Kidney capillary endothelial cell (primary cell): ENCODE results near the gene FXYD5.

ENCODE experiments used
- DNase-seq: peaks from one replicate; pipeline ENCODE4 v3.0.0-alpha.2; 2018; ENCODE audit warnings: low spot score

The FXYD5 gene

GRCh38 chr19:35214766-35215422 lies 60.4 kb downstream of the FXYD5 start:
- DNase-seq: no peak

- no peak for DNase-seq
Observed at GRCh38 chr19:35216016-35216832, 61.7 kb downstream of the FXYD5 start.

- no peak for DNase-seq
Observed at GRCh38 chr19:35216833-35217648, 62.5 kb downstream of the FXYD5 start.

GRCh38 chr19:35217649-35217990 lies 63.1 kb downstream of the FXYD5 start:
- no peak for DNase-seq

- no peak for DNase-seq
Observed at GRCh38 chr19:35219008-35219407, 64.5 kb downstream of the FXYD5 start.
